Tongue (tissue), 2 donors: Measurements from ENCODE around the gene NOM1. TPM values are rescaled to one million over a fixed set of nuclear protein-coding genes. Genes with fewer than 3 reads are reported as not detected.
"Not testable (repeated sequence)": the region's sequence is repeated elsewhere in the genome, so short reads cannot be mapped to it uniquely, and the experiment has no call there.

Experiments
- DNase-seq: peaks from one replicate; pipeline ENCODE4 v3.0.0-alpha.2; 2015
- total RNA-seq: library from RNA; depleted of rRNA; stranded (reverse); fragments of >200 nt; gene quantifications from one replicate; pipeline ENCODE4 v1.2.3, GENCODE V29; 2014

NOM1 gene
- total RNA-seq, result 31.8 TPM

GRCh38 chr7:156949541-156950380, at the start of gene NOM1:
NOM1 (plus strand) TSS chr7:156949712; CDS start chr7:156949738, 26 bp downstream.
- peak; percentile 96 for DNase-seq

- DNase-seq, result not testable (repeated sequence)
Measured at GRCh38 chr7:156900093-156900492, 49.4 kb upstream of the NOM1 start.

- peak; percentile 24 for DNase-seq
Measured at GRCh38 chr7:156903232-156903909, 46.1 kb upstream of the NOM1 start.

- DNase-seq, result no peak
Measured at GRCh38 chr7:156906200-156906649, 43.3 kb upstream of the NOM1 start.

- peak; percentile 26 for DNase-seq
Measured at GRCh38 chr7:156907656-156908055, 41.9 kb upstream of the NOM1 start.

GRCh38 chr7:156909574-156910252, 39.8 kb upstream of the NOM1 start:
- not testable (repeated sequence) for DNase-seq

GRCh38 chr7:156918635-156919034, 30.9 kb upstream of the NOM1 start:
- no peak for DNase-seq

GRCh38 chr7:156919132-156919713, 30.3 kb upstream of the NOM1 start:
- DNase-seq, result no peak

GRCh38 chr7:156920076-156920475, 29.4 kb upstream of the NOM1 start:
- no peak for DNase-seq

GRCh38 chr7:156920487-156921373, 28.8 kb upstream of the NOM1 start:
- not testable (repeated sequence) for DNase-seq

- not testable (repeated sequence) for DNase-seq
Measured at GRCh38 chr7:156922304-156922703, 27.2 kb upstream of the NOM1 start.

GRCh38 chr7:156925821-156926220, 23.7 kb upstream of the NOM1 start:
- not testable (repeated sequence) for DNase-seq

GRCh38 chr7:156927571-156928405, 21.7 kb upstream of the NOM1 start:
- DNase-seq, result no peak

- no peak for DNase-seq
Measured at GRCh38 chr7:156928406-156928747, 21.1 kb upstream of the NOM1 start.

- DNase-seq, result no peak
Measured at GRCh38 chr7:156929789-156930539, 19.5 kb upstream of the NOM1 start.

GRCh38 chr7:156932006-156932405, 17.5 kb upstream of the NOM1 start:
- no peak for DNase-seq

- DNase-seq, result no peak
Measured at GRCh38 chr7:156935250-156935649, 14.3 kb upstream of the NOM1 start.

GRCh38 chr7:156936766-156937165, 12.7 kb upstream of the NOM1 start:
- DNase-seq, result not testable (repeated sequence)

GRCh38 chr7:156940421-156941122, 8.9 kb upstream of the NOM1 start:
- no peak for DNase-seq
